Ovary (tissue), 3 donors: Measurements from ENCODE around the gene ATXN1.
A peak's percentile ranks its signal among the peaks of the same experiment; 100 is the strongest.

Source experiments
- CTCF ChIP-seq, 3 donors: fragments of 450-650 bp in 2 of 3; fragments of 200-600 bp in 1 of 3; IDR thresholded peaks; one replicate each; pipeline versions ENCODE4 v1.5.1 to v1.8.0; 2016 to 2022; ENCODE audit warnings: antibody characterized with exemption in 3 of 3, mild to moderate bottlenecking in 1 of 3
- POLR2A ChIP-seq: fragments of 450-650 bp; IDR thresholded peaks from one replicate; pipeline ENCODE4 v1.6.1; 2017; ENCODE audit warnings: antibody characterized with exemption, mild to moderate bottlenecking, moderate library complexity
- donor health status: DM: no; HTN: no; CAD: no.

- TF ChIP-seq CTCF (IDR thresholded peaks at IDR 0.05) (peak in 1 of 3 donors; percentile 13), POLR2A (peak; percentile 36)
These were observed 409 bp upstream of the ATXN1 start for GRCh38 chr6:16761471-16762267.
